Esophagus mucosa (tissue), 1 donor: Measurements from ENCODE around the gene SNAPC3. TPM values are rescaled to one million over a fixed set of nuclear protein-coding genes. Genes with fewer than 3 reads are reported as not detected.
"Not testable (repeated sequence)": the region's sequence is repeated elsewhere in the genome, so short reads cannot be mapped to it uniquely, and the experiment has no call there.

ENCODE experiments used
- ATAC-seq: fragments of 200-7000 bp; cut with Tn5 transposase; one replicate; pipeline ENCODE4 v1.9.1; 2020
- total RNA-seq: library from RNA; stranded (reverse); gene quantifications from one replicate; pipeline ENCODE4 v1.2.4, GENCODE V29; 2023
- donor health status: DM: yes; HTN: yes; CAD: no.

SNAPC3 gene
- total RNA-seq, 1 donor from 2014 or later, result 18.4 TPM

DNA sequence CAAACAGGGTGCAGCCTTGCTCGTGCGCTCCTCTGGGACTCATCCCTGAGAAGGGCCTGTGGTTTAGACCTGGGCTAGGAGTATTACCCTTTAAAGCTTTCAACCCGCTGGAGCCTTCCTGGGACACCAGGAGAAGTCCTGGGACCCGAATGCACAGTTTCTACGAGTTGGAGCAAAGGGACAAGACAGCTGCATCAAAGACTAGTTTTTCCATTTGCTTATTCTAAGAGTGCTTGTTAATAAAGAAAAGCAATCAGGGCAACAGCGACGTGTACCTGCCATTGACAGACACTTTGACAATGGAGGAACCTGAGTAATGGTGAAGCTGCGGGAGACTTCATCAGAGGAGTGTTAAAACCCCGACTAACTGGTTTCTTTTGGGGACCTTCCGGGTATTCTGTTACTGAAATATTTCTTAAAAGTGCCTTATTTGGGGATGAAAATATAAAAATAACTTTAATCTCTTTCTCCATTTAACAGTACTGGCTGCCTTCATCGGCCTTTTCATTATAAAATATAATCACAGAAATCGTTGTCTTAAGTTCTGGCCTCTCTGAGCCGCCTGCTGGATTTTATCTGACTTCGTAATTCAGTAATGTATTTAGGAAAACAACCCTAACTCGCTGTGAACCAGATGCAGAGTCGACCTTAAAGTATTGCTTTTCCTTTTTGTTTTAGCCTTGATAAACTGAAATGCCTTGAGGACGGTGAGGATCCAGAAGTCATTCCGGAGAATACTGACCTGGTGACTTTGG lies 732 bp downstream of the SNAPC3 start:
- peak; percentile 50 for ATAC-seq

DNA sequence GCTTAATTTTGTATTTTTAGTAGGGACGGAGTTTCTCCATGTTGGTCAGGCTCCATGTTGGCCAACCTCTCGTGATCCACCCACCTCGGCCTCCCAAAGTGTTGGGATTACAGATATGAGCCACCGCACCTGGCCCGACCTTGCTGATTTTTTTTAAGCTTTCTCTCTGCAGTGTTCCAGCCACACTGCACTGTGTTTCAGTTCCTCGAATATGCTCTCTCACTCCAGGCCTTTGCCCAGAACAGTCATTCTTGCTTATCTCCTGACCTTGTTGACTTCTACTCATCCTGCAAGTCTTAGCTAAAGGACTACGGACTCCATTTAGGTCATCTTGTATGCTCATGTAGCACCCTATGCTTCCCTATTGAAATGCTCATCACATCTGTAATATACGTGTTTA lies 3.3 kb downstream of the SNAPC3 start:
- ATAC-seq, result no peak

GRCh38 chr9:15427702-15428101 lies 5.0 kb downstream of the SNAPC3 start:
- not testable (repeated sequence) for ATAC-seq

DNA sequence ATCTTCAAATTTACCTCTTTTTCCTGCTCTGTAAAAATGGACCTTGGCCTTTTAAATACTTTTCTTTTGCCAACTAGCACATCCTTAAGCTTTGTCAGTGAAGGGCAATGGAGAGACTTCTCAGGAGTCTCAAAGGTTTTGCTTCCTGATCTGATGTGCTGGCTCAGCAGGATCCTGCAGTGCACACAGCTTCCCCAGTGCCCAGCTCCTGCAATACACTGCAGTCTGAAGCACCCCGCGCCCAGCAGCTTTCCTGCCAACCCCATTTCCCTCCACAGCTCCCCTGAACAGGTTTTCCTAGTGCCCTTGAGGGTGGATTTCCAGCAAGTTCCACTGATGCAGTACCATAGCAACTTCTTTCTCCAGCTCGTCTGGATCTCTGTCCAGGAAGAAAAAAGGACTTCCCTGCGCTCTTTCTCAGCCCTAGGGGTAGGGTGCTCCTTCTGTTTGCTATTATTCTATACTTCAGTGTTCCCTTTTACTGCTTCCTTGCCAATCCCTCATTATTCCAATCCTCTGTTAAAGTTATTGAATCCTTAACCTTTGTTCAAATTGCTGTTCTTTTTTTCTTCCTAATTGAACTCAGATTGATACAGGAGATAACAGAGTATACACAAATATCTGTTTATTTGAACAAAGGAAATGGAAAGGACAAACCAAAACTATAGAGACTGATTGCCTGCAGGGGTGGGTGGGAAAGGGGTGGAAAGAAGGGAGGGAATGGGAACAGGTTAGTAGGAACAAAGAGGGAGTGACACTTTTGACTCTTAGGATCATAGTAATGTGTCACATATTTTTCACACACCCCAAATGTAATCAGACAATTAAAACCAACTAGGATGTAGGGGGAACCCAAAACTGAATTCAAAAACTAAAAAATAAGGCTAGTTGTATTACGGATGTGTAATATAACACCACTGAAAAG lies 8.5 kb downstream of the SNAPC3 start:
- ATAC-seq, result peak; percentile 95

GRCh38 chr9:15433191-15433590 lies 10.5 kb downstream of the SNAPC3 start:
- no peak for ATAC-seq

DNA sequence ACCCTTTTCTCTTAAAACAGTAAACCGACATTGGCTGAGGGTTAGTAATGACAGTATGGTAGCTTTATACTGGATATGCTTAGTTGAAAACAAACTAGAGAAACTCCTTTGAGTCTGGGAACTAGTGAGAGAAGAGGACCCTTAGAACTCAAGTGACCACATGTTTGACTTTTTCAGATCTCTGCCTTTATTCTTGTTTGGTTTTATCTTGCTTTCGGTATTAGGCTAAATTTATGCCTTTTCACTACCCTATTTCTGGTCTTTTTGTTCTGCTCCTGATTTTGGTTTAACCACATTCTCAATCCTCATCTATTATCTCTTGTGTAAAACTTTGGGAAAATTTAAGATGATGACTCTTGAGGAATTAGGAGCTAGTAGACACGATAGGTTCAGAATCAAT lies 11.0 kb downstream of the SNAPC3 start:
- ATAC-seq, result no peak

- no peak for ATAC-seq
Observed at GRCh38 chr9:15438891-15439290, 16.2 kb downstream of the SNAPC3 start.

- not testable (repeated sequence) for ATAC-seq
Observed at GRCh38 chr9:15441841-15442240, 19.2 kb downstream of the SNAPC3 start.

GRCh38 chr9:15442264-15442663 lies 19.6 kb downstream of the SNAPC3 start:
- not testable (repeated sequence) for ATAC-seq

DNA sequence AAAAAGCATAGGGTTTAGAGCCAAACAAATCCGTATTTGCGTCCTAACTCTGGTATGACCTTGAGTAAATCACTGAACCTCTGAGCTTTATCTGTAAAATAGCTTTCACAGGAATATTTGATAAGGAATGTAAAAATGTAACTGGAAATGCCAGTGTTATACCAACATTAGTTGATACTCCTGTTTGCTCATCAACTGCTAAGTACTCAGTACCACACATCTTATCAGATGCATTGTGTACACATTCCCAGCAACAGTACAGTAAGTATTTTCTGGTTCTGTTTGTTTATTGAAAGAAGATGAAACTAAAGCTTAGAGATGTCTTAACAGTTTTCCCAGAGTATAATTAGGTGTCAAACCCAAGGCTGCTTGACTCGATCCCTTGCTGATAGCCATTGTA lies 21.5 kb downstream of the SNAPC3 start:
- no peak for ATAC-seq

- ATAC-seq, result no peak
Observed at GRCh38 chr9:15453956-15454355, 31.3 kb downstream of the SNAPC3 start.

GRCh38 chr9:15461056-15461455 lies 38.4 kb downstream of the SNAPC3 start:
- no peak for ATAC-seq

DNA sequence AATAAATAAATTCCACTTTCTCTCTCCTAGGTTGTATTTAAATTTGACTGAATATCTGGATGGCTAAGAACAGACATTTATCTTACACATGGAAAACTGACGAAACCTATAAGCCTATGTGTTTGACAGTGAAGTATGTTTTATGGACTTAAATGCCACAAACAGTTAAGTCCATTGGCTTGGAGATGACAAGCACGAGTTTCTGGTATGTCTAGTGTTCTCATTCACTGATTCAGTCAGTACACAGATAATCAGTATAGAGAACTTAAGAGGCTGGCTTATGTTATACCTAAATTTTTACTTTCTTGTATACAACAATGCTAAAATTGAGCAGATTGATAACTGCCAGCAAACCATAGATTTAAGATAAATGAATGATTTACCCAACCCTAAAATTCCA lies 38.9 kb downstream of the SNAPC3 start:
- no peak for ATAC-seq

- no peak for ATAC-seq
Observed at GRCh38 chr9:15468145-15468544, 45.5 kb downstream of the SNAPC3 start.

DNA sequence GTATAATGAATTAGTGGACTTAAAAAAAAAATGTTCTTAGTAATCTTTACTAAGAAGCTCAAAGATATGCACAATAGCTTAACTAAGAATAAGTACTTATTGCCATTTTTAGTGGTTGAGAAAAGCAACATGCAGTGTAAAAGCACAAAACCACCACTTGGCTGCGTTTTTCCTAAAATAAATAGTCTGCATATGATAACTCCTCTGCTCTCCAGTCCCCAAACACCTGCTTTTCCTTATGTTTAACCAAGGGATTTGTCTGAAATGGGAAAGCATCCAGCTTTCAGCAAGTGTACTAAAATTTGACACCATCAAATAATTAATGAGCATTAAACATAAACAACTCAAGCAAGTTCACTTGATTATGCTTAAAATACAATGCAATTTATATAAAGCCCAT lies 46.7 kb downstream of the SNAPC3 start:
- ATAC-seq, result no peak

DNA sequence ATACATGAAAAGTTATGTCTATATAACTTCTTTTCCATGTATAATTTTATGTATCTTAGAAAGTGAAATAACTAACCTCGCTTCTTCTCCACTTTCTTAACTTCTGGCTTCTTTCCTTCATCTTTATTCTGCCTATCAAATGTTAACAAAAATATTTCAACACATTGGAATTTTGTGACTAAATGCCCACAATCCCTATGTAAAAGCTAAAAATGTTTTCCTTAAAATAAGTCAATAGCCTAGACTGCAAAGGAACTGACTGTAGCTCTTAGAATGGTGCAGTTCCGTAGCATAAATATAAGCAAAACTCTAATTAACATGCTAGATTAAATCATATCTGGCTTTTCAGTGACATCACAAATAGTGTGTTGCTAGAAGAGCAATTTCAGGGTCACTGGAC lies 47.2 kb downstream of the SNAPC3 start:
- no peak for ATAC-seq

GRCh38 chr9:15475923-15476536 lies 53.4 kb downstream of the SNAPC3 start:
- no peak for ATAC-seq

DNA sequence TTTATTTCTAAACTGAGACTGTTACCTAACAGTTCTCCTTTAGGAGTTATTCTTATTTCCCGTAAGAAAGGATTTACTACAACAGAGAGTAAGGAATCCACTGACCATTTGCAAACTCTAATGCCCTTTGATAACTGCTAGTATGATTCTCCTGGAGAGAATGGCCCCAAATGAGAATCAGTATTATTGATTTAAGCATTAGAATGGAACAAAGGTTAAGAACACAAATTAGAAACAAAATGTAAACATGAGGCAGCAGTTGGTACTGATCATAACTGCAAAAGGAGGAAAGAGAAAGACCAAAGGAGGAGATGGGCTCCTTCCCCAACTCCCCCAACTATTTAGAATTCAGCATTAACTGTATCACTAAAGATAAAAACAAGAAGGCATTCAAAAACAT lies 57.4 kb downstream of the SNAPC3 start:
- ATAC-seq, result no peak

DNA sequence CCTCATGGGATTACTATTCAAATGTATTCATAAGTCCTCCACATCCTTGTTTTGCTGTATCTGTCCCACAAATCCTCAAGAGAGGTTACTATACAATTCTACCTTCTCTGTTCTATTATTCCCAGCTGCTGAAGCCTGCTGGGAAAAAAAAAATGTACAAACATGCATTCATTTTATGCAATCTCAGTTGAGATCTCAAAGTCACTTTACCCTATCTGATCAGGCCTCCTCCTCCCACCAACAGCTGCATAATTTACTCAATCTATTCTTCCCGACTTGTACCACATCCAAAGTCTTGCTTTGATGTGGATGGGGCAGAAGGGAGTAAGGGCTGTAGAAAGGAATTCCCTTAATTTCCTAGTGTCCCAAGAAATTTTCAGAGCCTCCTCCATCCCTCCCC lies 59.5 kb downstream of the SNAPC3 start:
- ATAC-seq, result no peak

GRCh38 chr9:15484802-15485201 lies 62.1 kb downstream of the SNAPC3 start:
- no peak for ATAC-seq

DNA sequence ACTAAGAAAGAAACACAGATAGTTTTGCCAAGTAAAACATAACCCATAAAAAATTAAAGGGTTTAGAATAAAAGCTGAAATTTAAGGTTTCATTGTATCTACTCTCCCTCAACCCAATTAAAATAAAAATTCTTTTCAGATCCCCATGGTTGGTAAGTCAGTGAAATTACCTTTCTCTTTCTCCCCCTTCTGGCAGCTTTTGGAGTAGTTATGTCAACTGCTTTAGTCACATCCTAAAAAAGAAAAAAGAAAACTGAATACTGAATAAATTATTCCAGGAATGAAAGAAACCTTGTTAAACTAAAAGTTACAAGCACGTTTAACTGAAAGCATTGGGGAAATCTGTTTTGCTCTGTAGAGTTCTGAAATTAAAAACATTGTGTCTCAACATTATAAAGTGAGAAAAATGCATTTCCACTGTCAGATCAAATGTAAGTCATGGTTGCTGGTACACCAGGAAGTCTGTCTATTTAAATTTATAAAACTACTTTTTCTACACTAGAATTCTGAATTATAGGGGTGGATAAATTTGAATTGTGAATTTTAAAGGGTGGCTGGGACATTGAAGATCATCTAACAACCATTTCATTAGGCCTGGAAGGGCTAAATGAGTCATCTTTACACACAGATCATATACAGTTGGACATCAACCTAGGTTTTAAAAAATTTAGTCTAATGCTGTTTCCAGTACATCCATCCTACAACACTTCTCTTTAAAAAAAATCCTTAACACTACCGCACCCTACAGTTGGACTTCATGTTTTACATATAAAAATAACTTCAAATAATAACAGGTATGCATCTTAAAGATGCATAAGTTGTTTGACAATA lies 63.4 kb downstream of the SNAPC3 start:
- no peak for ATAC-seq

DNA sequence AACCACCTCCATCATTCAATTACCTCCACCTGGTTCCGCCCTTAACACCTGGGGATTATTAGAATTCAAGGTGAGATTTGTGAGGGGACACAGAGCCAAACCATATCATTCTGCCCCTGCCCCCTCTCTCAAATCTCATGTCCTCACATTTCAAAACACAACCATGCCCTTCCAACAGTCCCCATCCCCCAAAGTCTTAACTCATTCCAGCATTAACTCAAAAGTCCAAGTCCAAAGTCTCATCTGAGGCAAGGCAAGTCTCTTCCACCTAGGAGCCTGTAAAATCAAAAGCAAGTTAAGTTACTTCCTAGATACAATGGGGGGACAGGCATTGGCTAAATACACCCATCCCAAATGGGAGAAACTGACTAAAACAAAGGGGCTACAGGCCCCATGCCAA lies 69.3 kb downstream of the SNAPC3 start:
- ATAC-seq, result no peak
